Testis (tissue), 2 donors: ENCODE measurements around the gene ERLEC1.

ENCODE experiments used
- POLR2A ChIP-seq: fragments of 450-650 bp; IDR thresholded peaks from one replicate; pipeline ENCODE4 v1.6.1; 2017; ENCODE audit warnings: antibody characterized with exemption, mild to moderate bottlenecking, moderate library complexity
- TF ChIP-seq, protein P1 (sequence below), 3 experiments: fragments of 450-650 bp in 2 of 3; fragments of 200-600 bp in 1 of 3; sonication (generic) in 1 of 3; IDR thresholded peaks; one replicate each; pipeline ENCODE4 v1.5.1; 2016 to 2019; ENCODE audit warnings: antibody characterized with exemption in 3 of 3, mild to moderate bottlenecking in 2 of 3, moderate library complexity in 1 of 3

DNA sequence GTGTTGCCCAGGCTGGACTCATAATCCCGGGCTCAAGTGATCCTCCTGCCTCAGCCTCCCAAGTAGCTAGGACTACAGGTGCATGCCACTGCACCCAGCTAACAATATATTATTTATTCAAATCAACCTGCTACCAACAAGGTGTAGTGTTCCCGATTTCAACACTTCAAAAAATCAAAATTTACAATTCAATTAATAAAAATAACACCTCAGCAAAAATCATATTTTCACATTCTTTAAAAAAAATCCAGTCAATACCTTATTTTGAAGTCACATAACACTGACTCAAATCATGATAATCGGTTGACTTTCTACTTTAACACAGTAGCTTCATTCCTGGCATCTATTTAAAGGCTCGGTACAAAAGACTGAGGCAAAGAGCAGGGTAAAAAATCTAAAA, 65.7 kb downstream of the ERLEC1 start:
- TF ChIP-seq POLR2A, result no peak
- TF ChIP-seq, protein P1, sequence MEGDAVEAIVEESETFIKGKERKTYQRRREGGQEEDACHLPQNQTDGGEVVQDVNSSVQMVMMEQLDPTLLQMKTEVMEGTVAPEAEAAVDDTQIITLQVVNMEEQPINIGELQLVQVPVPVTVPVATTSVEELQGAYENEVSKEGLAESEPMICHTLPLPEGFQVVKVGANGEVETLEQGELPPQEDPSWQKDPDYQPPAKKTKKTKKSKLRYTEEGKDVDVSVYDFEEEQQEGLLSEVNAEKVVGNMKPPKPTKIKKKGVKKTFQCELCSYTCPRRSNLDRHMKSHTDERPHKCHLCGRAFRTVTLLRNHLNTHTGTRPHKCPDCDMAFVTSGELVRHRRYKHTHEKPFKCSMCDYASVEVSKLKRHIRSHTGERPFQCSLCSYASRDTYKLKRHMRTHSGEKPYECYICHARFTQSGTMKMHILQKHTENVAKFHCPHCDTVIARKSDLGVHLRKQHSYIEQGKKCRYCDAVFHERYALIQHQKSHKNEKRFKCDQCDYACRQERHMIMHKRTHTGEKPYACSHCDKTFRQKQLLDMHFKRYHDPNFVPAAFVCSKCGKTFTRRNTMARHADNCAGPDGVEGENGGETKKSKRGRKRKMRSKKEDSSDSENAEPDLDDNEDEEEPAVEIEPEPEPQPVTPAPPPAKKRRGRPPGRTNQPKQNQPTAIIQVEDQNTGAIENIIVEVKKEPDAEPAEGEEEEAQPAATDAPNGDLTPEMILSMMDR (IDR thresholded peaks at IDR 0.05), result no peak
